ENCODE measurements around the gene VAT1L. TPM values are rescaled to one million over a fixed set of nuclear protein-coding genes. Genes with fewer than 3 reads are reported as not detected.

VAT1L gene
- total RNA-seq, 1 experiment from 2014 or later = 0.10 TPM

- Histone ChIP-seq H3K36me3 (ENCODE audit: control insufficient read depth in 1 of 2, insufficient read depth in 2 of 2, low read length in 2 of 2) (no peaks in the 10 kb centered on the region), H3K4me3 (replicated peaks in 1 of 2; ENCODE audit: low read depth in 1 of 2, low read length in 2 of 2) (no peak overlapping the region), H2AFZ (ENCODE audit: low read depth, low read length, poor library complexity, severe bottlenecking) (peak overlapping the region; percentile 36), H3K9me2 (ENCODE audit: insufficient read depth) (no peaks in the 10 kb centered on the region), H3K79me2 (ENCODE audit: insufficient read depth, low read length) (no peaks in the 10 kb centered on the region), H3K9ac (ENCODE audit: low read length) (no peak overlapping the region), H3K27me3 (ENCODE audit: insufficient read depth, low read length) (peaks cover 13% of the 10 kb centered on the region), H3K9me3 (ENCODE audit: control insufficient read depth in 1 of 2, insufficient read depth in 1 of 2, low read depth in 1 of 2, low read length in 2 of 2) (no peaks in the 10 kb centered on the region), H3K4me2 (ENCODE audit: low read length) (no peak overlapping the region), H4K20me1 (ENCODE audit: insufficient read depth) (no peaks in the 10 kb centered on the region), H3K27ac (ENCODE audit: low read depth, low read length) (no peak overlapping the region), H3K4me1 (ENCODE audit: control insufficient read depth in 1 of 2, insufficient read depth in 2 of 2, low read length in 2 of 2) (no peaks in the 10 kb centered on the region)
- ChIA-PET POLR2A (no interaction called here), CTCF (interaction anchor here (0.9 to 1.3 kb wide), 2 partner anchors 32 to 297 kb away, joined by 3 to 5 read pairs; no protein-coding TSS in a partner anchor), RAD21 (ENCODE audit: low non-redundant PET in 1 of 2, low total read pairs in 2 of 2, uncharacterized antibody in 2 of 2, unreplicated experiment in 2 of 2) (no interaction called here)
- peak; percentile 82 for TF ChIP-seq RAD21 (IDR thresholded peaks at IDR 0.05; ENCODE audit: low read depth)
- no peak for TF ChIP-seq ELF1 (IDR thresholded peaks at IDR 0.05; ENCODE audit: borderline replicate concordance, low read depth)
- TF ChIP-seq, protein P1, sequence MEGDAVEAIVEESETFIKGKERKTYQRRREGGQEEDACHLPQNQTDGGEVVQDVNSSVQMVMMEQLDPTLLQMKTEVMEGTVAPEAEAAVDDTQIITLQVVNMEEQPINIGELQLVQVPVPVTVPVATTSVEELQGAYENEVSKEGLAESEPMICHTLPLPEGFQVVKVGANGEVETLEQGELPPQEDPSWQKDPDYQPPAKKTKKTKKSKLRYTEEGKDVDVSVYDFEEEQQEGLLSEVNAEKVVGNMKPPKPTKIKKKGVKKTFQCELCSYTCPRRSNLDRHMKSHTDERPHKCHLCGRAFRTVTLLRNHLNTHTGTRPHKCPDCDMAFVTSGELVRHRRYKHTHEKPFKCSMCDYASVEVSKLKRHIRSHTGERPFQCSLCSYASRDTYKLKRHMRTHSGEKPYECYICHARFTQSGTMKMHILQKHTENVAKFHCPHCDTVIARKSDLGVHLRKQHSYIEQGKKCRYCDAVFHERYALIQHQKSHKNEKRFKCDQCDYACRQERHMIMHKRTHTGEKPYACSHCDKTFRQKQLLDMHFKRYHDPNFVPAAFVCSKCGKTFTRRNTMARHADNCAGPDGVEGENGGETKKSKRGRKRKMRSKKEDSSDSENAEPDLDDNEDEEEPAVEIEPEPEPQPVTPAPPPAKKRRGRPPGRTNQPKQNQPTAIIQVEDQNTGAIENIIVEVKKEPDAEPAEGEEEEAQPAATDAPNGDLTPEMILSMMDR (IDR thresholded peaks at IDR 0.05 in 2 of 3, conservative IDR thresholded peaks at IDR 0.05 in 1 of 3; ENCODE audit: borderline replicate concordance in 1 of 3, insufficient read depth in 1 of 3, low read depth in 2 of 3, low read length in 2 of 3) = peak; percentile 69 to 86 (median 71); a peak in 5 of 6 replicates
- DNase-seq (ENCODE audit: low read depth, low spot score) (peak; percentile 58), ATAC-seq (peak; percentile 94)
- intact Hi-C loops (cut with micrococcal nuclease) = loop anchor here (1.0 to 2.0 kb wide), 3 partner anchors 296 to 735 kb away; no protein-coding TSS in a partner anchor
- no TSS peak for BruUV-seq (replicated peaks)
These were observed 183.1 kb downstream of the VAT1L start for GRCh38 chr16:77971306-77972061.

GRCh38 chr16:77972062-77972392, 183.7 kb downstream of the VAT1L start:
- RAD21 ChIA-PET (ENCODE audit: low non-redundant PET in 1 of 2, low total read pairs in 2 of 2, uncharacterized antibody in 2 of 2, unreplicated experiment in 2 of 2) = no interaction called here
- intact Hi-C loops (cut with micrococcal nuclease) = no loop called here
- Histone ChIP-seq H3K79me2 (ENCODE audit: insufficient read depth, low read length) (no peaks in the 10 kb centered on the region), H2AFZ (ENCODE audit: low read depth, low read length, poor library complexity, severe bottlenecking) (no peak overlapping the region), H3K4me1 (ENCODE audit: control insufficient read depth in 1 of 2, insufficient read depth in 2 of 2, low read length in 2 of 2) (no peaks in the 10 kb centered on the region), H3K4me2 (ENCODE audit: low read length) (no peak overlapping the region), H3K27ac (ENCODE audit: low read depth, low read length) (no peak overlapping the region), H4K20me1 (ENCODE audit: insufficient read depth) (no peaks in the 10 kb centered on the region), H3K27me3 (ENCODE audit: insufficient read depth, low read length) (peaks cover 15% of the 10 kb centered on the region), H3K4me3 (replicated peaks in 1 of 2; ENCODE audit: low read depth in 1 of 2, low read length in 2 of 2) (no peak overlapping the region), H3K9ac (ENCODE audit: low read length) (no peak overlapping the region), H3K9me2 (ENCODE audit: insufficient read depth) (no peaks in the 10 kb centered on the region), H3K36me3 (ENCODE audit: control insufficient read depth in 1 of 2, insufficient read depth in 2 of 2, low read length in 2 of 2) (no peaks in the 10 kb centered on the region), H3K9me3 (ENCODE audit: control insufficient read depth in 1 of 2, insufficient read depth in 1 of 2, low read depth in 1 of 2, low read length in 2 of 2) (no peaks in the 10 kb centered on the region)
- no peak for ATAC-seq
- BruUV-seq (replicated peaks) = no TSS peak
- no peak for DNase-seq (ENCODE audit: low read depth, low spot score)
- CTCF ChIA-PET = interaction anchor here (0.9 to 1.3 kb wide), 2 partner anchors 31 to 297 kb away, joined by 3 to 5 read pairs; no protein-coding TSS in a partner anchor
- POLR2A ChIA-PET = no interaction called here
- TF ChIP-seq FOSL1 (IDR thresholded peaks at IDR 0.05; ENCODE audit: low read depth) = no peak
- TF ChIP-seq ZNF274 (IDR thresholded peaks at IDR 0.05; ENCODE audit: low read depth, low read length) = no peak
- TF ChIP-seq JUND (IDR thresholded peaks at IDR 0.05) = no peak
- TF ChIP-seq CBX3 (IDR thresholded peaks at IDR 0.05; ENCODE audit: low read depth) = no peak
- no peak for TF ChIP-seq RAD21 (IDR thresholded peaks at IDR 0.05; ENCODE audit: low read depth)
- TF ChIP-seq, protein P1 (IDR thresholded peaks at IDR 0.05 in 2 of 3, conservative IDR thresholded peaks at IDR 0.05 in 1 of 3; ENCODE audit: borderline replicate concordance in 1 of 3, insufficient read depth in 1 of 3, low read depth in 2 of 3, low read length in 2 of 3) = no peak
- TF ChIP-seq CEBPB (IDR thresholded peaks at IDR 0.05; ENCODE audit: low read depth) = no peak
- TF ChIP-seq EZH2 (IDR thresholded peaks at IDR 0.05) = no peak
- no peak for TF ChIP-seq SP1 (IDR thresholded peaks at IDR 0.05; ENCODE audit: low read depth)
- TF ChIP-seq EZH2phosphoT487 (IDR thresholded peaks at IDR 0.05; ENCODE audit: borderline replicate concordance) = no peak
- no peak for TF ChIP-seq ZFX (IDR thresholded peaks at IDR 0.05)
